Astrocyte (in vitro differentiated cells and primary cell): ENCODE data around the gene TBL2.
"Not testable (repeated sequence)": the region's sequence is repeated elsewhere in the genome, so short reads cannot be mapped to it uniquely, and the experiment has no call there.

Experiments used
- EZH2 ChIP-seq: IDR thresholded peaks from 2 replicates; pipeline ENCODE4 v1.6.1; 2012; ENCODE audit warnings: mild to moderate bottlenecking, low read length, inconsistent platforms; ENCODE audit not compliant: insufficient read depth
- TF ChIP-seq, protein P1 (sequence below): IDR thresholded peaks from 2 replicates; pipeline ENCODE4 v1.5.1; 2011; ENCODE audit warnings: low read depth, mild to moderate bottlenecking, inconsistent platforms, low read length, moderate library complexity; ENCODE audit not compliant: insufficient read depth

DNA sequence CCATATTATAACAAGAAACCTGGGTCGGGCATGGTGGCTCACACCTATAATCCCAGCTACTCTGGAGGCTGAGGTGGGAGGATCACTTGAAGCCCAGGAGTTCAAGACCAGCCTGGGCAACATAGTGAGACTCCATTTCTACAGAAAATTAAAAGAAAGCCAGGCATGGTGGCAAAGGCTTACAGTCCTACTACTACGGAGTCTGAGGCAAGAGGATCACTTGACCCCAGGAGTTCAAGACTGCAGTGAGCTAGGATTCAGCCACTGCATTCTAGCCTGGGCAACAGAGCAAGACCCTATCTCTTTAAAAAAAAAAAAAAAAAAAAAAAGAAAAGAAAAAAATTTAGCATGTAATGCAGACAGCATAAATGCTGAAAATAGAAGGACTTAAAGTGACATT is 39.9 kb downstream of the TBL2 start:
- TF ChIP-seq, protein P1, sequence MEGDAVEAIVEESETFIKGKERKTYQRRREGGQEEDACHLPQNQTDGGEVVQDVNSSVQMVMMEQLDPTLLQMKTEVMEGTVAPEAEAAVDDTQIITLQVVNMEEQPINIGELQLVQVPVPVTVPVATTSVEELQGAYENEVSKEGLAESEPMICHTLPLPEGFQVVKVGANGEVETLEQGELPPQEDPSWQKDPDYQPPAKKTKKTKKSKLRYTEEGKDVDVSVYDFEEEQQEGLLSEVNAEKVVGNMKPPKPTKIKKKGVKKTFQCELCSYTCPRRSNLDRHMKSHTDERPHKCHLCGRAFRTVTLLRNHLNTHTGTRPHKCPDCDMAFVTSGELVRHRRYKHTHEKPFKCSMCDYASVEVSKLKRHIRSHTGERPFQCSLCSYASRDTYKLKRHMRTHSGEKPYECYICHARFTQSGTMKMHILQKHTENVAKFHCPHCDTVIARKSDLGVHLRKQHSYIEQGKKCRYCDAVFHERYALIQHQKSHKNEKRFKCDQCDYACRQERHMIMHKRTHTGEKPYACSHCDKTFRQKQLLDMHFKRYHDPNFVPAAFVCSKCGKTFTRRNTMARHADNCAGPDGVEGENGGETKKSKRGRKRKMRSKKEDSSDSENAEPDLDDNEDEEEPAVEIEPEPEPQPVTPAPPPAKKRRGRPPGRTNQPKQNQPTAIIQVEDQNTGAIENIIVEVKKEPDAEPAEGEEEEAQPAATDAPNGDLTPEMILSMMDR: not testable (repeated sequence)
- TF ChIP-seq EZH2: not testable (repeated sequence)
